Measurements from ENCODE around the gene RFTN2. TPM values are rescaled to one million over a fixed set of nuclear protein-coding genes. Genes with fewer than 3 reads are reported as not detected.

The RFTN2 gene
- total and polyA plus RNA-seq, 9 of the 15 experiments (the other 6 are each of a cell fraction or from before 2014, with no cell fraction given): 0.01 to 0.11 (median 0.04) TPM; not detected in 6

GRCh38 chr2:197601726-197602125, 73.7 kb downstream of the RFTN2 start:
- no peak for DNase-seq (ENCODE audit: extremely low read depth in 1 of 4, low spot score in 3 of 4)
- intact Hi-C loops (cut with micrococcal nuclease) (no loop called here), in situ Hi-C loops (cut with MboI) (no loop called here)
- Histone ChIP-seq H3K27ac (ENCODE audit: extremely low read depth, low read depth, low read length) (no peak overlapping the region), H3K36me3 (ENCODE audit: control insufficient read depth, insufficient read depth, low read length) (no peaks in the 10 kb centered on the region), H3K9ac (ENCODE audit: insufficient read depth in 1 of 2, low read depth in 2 of 2, low read length in 2 of 2) (no peak overlapping the region), H3K9me3 (replicated peaks; ENCODE audit: control insufficient read depth, insufficient read depth, low read depth, low read length) (no peaks in the 10 kb centered on the region), H3K4me3 (no peak overlapping the region), H3K79me2 (ENCODE audit: control insufficient read depth, insufficient read depth, low read length) (no peaks in the 10 kb centered on the region), H2AFZ (ENCODE audit: low read depth, low read length) (no peak overlapping the region), H3K4me1 (replicated peaks in 1 of 2; ENCODE audit: control insufficient read depth in 2 of 2, insufficient read depth in 2 of 2, low read length in 2 of 2) (peaks cover 0 to 5% of the 10 kb centered on the region in 2 experiments; a peak in 1 of 5 replicates), H3K9me1 (ENCODE audit: control insufficient read depth, insufficient read depth, low read length) (no peaks in the 10 kb centered on the region), H3K27me3 (ENCODE audit: control insufficient read depth in 2 of 2, insufficient read depth in 2 of 2, low read length in 2 of 2) (no peaks in the 10 kb centered on the region; a peak in 1 of 5 replicates), H3K4me2 (ENCODE audit: insufficient read depth, low read length) (no peak overlapping the region), H4K20me1 (replicated peaks; ENCODE audit: control insufficient read depth, insufficient read depth, low read length) (no peaks in the 10 kb centered on the region)
- POLR2A ChIA-PET: no interaction called here
- no peak for TF ChIP-seq IFI16 (CRISPR knock-in tag; IDR thresholded peaks at IDR 0.05)
- TF ChIP-seq PHF8 (IDR thresholded peaks at IDR 0.05; ENCODE audit: borderline replicate concordance, low read length): no peak
- TF ChIP-seq ZNF583 (CRISPR knock-in tag; IDR thresholded peaks at IDR 0.05): no peak
- no peak for TF ChIP-seq SREBF1 (IDR thresholded peaks at IDR 0.05; ENCODE audit: borderline replicate concordance, low read depth, low read length)
- no peak for TF ChIP-seq SRSF9 (IDR thresholded peaks at IDR 0.05; ENCODE audit: borderline replicate concordance, low read depth, low read length)
- no peak for TF ChIP-seq DACH1 (IDR thresholded peaks at IDR 0.05; ENCODE audit: partially characterized antibody)
- TF ChIP-seq ZNF3 (CRISPR knock-in tag; IDR thresholded peaks at IDR 0.05): no peak
- no peak for TF ChIP-seq NFYB (IDR thresholded peaks at IDR 0.05; ENCODE audit: extremely low read depth, insufficient read length)
- TF ChIP-seq ZBTB26 (CRISPR knock-in tag; IDR thresholded peaks at IDR 0.05): no peak
- TF ChIP-seq SOX6 (IDR thresholded peaks at IDR 0.05): no peak
- TF ChIP-seq NFATC3 (IDR thresholded peaks at IDR 0.05): no peak
- TF ChIP-seq, protein P1, sequence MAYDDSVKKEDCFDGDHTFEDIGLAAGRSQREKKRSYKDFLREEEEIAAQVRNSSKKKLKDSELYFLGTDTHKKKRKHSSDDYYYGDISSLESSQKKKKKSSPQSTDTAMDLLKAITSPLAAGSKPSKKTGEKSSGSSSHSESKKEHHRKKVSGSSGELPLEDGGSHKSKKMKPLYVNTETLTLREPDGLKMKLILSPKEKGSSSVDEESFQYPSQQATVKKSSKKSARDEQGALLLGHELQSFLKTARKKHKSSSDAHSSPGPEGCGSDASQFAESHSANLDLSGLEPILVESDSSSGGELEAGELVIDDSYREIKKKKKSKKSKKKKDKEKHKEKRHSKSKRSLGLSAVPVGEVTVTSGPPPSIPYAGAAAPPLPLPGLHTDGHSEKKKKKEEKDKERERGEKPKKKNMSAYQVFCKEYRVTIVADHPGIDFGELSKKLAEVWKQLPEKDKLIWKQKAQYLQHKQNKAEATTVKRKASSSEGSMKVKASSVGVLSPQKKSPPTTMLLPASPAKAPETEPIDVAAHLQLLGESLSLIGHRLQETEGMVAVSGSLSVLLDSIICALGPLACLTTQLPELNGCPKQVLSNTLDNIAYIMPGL (CRISPR knock-in tag; IDR thresholded peaks at IDR 0.05): no peak
- no peak for TF ChIP-seq ZNF644 (tag; IDR thresholded peaks at IDR 0.05; ENCODE audit: low read depth)
- CTCF ChIA-PET (ENCODE audit: low intra/inter-chr PET ratio): no interaction called here
- 3% methylated on average over 2 of the region's 2 CpGs for WGBS (ENCODE audit: insufficient coverage, low coverage, missing lambda C conversion rate)
- no TSS peak for BruUV-seq (replicated peaks)
- no peak for ATAC-seq
- FAIRE-seq: no peak

Data from K562 (cell line).